ENCODE measurements around the gene NOTUM. TPM values are rescaled to one million over a fixed set of nuclear protein-coding genes. Genes with fewer than 3 reads are reported as not detected.

Gene NOTUM
- total RNA-seq, 1 donor from 2014 or later: 0.07 TPM

DNA sequence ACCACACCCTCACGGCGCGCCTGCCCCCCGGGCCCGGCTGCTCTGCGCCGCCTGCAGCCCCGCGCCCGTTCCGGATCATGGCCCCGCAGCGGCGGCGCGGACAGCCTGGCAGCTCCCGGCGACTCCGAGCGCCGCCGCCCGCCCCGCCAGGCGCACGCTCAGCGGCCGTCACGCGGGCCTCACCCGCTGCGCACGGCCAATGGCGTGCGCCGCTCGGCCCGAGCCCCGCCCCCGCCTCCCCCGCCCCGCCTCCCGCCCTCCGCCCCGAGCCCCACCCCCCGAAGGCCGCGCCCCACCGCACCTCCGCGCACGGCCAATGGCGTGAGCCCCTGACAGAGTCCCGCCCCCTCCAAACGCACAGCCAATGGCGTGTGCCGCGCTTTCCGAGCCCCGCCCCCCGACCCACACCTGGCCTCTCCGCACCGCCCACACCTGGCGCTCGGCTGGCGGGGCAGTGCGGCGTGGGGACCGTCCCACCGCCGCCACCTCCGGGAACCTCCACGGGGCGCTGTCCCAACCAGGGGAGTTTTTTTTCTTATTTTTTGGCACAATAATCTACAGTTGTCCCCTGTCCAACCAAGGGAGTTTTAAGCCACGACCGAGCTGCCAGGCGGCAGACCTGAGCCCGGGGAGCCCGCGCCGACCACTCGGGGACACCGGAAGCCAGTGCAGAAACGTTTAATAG, 49.6 kb downstream of the NOTUM start, which contains the start of gene PCYT2:
Gene PCYT2 (minus strand): TSS at position 123 of the 685 bp plus-strand sequence. CDS start 44 bp downstream, at position 79.
- peak; percentile 37 for DNase-seq (ENCODE audit: low read depth, low spot score)

DNA sequence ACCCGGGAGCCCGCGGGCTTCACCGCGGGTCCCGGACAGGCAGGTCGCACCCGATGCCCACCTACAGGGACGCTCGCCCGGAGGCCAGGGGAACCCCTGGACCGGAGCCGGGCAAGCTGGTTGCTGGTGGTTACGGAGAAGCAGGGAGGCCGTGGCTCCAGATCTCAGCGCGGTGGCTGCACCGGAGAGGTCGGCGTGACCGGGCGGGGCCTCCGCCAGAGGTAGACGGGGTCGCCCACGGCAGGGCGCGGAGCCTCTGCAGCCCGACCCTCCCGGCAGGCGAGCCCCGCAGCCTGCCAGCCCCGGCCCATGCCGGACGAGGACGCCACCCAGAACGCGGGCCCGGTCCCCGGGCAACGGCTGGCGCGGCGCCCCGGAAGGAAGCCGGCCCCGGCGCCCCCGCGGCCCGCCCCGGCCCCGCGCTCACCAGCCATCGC, 50.1 kb downstream of the NOTUM start:
- DNase-seq (ENCODE audit: low read depth, low spot score): no peak

DNA sequence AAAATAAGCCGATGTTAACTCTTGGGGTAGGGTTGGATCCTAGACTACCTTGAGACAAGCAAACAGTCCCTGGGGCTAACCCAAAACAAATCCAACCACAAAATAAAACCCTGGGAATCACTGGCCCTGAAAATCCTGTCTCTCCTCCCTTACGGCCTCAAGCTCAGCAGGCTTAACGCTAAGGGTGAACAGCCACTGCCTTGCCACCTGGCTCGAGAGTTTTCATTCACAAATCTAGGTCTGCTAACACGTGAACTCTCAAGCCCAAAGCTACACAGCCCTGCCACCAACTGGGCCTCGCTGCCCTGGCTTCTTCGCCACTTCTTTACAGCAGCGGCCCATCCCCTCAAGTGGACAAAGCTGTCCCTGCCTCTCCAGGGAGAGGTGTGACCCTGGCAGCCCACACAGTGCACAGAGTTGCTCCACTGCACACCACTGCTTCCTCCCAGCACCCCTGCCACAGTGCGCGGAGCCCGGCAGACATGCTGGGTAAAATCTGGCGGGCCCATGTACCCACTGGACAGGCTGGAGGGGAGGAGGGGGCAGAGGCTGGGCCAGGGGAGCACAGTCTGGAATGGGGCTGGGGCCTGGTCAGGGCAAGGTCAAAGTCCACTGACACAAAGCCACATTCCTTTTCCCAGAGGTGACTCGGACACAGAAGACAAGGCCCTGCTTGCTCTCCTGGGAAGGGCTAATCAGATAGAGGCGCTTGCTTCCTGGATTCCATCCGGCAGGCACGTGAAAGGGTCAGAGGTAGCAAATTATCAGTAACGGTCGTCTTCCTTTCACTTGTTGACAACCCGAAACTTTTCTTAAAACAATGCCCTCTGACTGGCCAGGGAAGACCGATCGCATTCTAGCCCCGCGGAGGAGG, 50.8 kb downstream of the NOTUM start:
- DNase-seq (ENCODE audit: low read depth, low spot score): no peak

- DNase-seq (ENCODE audit: low read depth, low spot score): no peak
Observed at GRCh38 chr17:81909231-81909630, 51.8 kb downstream of the NOTUM start.

DNA sequence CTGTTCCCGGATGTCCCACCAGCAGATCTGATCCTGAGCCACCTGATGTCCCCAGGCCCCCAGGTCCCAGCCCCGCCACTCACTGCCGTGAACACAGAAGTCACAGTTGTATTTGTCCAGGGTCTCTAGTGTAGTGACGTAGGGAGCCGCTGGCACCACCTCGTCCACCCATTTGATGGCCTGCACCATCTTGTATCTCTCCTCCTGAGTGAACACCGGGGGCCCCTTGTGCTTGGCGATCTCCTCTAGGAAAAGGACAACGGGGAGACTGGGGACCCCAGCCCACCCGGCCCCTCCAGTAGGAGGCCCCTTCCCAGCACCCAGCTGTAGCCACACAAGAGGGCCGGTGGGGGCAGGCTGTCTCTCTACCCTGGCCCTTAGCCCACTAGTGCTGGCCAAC, 52.2 kb downstream of the NOTUM start:
- no peak for DNase-seq (ENCODE audit: low read depth, low spot score)

DNA sequence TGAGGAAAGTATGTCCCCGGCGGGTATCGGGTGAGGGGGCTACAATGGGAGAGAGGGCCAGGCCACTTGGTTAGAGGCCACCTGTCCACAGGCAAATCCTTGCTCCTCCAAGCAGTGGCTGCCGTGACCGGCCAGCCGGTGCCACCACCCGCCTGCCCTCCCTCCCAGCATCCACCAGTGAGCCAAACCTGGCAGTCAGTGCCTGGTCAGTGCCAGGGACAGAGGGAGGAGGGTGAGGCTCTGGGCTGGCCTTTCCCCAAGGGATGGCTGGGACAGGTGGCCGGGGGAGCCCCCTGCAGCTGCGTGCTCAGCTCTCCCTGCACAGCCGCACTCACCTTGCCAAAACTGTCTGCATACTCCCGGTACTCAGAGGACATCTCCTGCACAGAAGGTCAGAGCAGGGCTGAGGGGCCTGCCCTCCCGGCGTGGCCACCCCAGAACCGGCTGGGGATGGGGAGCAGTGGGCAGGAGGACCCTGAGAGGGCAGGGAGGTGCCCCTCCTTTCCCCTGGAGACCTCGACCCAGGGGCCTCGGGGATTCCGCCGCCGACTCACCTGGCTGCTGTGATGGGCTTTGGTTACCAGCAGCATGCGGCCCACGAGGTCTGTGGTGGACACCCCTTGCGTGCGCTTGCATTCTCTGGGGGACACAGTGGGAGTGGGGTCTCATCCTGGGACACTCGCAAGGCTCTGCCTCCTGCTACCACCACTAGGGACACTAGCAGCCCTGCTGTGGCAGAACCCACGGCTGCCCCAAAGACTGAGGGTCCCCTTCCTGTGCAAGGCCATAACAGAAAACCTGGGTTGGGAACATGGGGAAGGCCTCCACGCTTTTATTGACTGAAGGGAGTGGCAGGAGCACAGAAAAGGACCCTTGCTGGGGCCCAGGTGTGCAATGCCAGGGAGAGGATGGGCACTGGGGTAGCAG, 53.5 kb downstream of the NOTUM start:
- DNase-seq (ENCODE audit: low read depth, low spot score): no peak

GRCh38 chr17:81906476-81907218, 54.3 kb downstream of the NOTUM start:
- no peak for DNase-seq (ENCODE audit: low read depth, low spot score)

GRCh38 chr17:81905993-81906392, 55.0 kb downstream of the NOTUM start:
- DNase-seq (ENCODE audit: low read depth, low spot score): no peak

DNA sequence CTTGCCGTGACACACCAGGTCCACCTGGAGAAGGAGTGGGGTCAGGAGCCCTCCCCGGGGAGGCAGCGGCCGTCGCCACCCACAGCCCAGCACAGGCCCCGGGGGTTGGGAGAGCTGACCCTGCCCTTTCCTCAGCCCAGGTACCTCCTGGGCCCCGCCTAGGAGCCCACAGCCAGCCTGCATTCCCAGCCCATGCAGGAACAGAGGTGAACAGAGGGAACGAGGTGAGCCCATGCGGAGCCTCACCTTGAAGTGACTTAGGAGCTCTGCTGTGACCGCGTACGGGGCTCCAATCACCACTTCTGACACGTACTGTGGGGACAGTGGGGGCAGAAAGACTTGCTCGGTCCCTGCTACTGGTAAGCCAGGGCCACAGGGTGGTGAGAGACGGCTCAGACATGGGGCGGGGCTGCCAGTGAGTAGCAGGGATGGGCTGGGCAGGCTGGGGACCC, 55.5 kb downstream of the NOTUM start:
- DNase-seq (ENCODE audit: low read depth, low spot score): no peak

- DNase-seq (ENCODE audit: low read depth, low spot score): no peak
Observed at GRCh38 chr17:81904600-81905423, 56.2 kb downstream of the NOTUM start.

DNA sequence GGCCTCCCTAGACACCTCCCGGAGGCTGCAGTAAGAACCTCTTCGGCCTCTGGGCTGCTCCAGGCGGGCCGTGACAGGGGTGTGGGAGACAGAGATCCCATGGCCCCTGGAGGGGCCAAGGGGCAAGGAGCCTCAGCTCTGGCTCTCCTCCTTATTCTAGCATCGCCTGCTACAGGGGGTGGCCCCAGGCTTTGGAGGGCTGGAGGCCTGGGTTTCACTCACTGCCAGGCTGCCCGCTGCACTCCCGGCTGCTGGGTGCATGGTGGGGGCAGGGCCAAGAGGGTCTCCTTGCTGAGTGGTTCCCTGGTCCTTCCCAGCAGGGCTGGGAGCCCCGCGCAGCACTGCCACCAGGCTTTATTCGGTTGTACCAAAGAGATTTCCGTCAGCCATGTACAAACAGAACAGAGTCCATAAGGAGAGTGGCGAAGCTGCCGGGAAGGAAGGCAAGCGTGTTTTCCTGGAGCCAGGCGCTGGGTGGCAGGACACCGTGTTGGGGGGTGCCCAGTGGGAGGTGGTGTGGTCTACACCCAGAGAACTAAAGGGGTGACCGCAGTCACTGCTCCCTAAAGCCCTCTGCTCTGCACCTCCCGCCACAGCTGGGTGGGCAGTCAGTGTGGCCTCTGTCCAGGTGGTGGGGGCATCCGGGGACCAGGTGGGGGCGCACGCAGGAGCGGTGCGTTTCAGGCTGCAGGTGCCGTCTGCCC, 56.9 kb downstream of the NOTUM start:
- no peak for DNase-seq (ENCODE audit: low read depth, low spot score)

DNA sequence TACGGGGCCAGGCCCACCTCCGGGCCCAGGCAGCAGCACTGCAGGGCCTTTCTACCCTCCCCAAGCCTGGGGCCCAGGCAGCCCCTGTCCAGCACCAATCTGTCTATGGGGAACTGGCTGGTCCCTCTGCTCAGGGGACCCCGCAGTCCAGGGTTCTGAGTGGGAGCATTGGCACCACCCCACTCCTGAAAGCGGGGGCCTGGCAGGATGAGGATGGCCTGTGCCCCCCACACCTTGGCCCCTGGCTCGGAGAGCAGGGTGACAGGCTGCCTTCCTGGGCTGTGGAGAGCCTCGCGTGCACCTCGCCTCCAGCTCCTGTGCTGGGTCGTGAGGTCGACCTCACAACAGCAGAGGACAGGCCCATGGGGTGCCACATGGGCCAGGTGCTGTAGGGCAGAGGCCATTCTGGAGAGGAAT, 57.6 kb downstream of the NOTUM start:
- DNase-seq (ENCODE audit: low read depth, low spot score): no peak

DNA sequence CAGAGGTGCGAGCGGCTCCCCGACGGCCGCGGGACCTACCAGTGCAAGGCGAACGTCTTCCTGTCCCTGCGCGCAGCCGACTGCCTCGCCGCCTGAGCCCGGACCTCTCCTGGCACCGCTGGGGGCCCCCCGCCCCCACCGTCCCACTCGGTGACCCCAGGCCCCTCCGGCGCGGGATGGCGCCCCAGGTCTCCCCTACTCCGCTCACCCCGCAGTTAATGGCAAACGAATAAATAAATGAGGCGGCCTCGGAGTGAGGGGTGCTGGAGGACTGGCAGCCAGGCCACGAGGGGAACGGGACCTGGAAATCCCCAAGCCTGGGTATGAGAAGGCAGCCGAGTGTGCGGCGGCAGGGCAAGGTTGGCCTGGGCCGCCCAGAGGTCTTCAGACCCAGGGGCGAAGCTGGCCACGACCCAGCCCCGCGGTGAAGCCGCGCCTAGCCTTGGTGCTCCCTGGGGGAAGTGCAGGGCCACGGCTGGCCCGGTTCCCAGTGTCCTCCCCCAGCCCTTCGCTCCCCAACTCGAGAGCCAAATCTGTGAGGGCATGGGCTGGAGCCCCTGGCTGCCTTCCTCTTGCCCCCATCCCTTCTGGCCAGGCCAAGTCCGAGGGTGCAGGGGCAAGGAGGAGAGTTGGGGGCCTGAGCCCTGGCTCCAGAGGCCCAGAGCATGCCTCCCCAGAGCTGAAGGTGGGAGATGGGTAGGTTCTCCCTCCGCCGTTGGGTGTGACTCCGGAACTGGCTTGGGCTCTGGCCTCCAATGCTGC, 58.2 kb downstream of the NOTUM start:
- no peak for DNase-seq (ENCODE audit: low read depth, low spot score)

Other genes with a start within 250 kb of the NOTUM start
- gene SLC25A10, start 248.9 kb downstream of the NOTUM start, total RNA-seq: 24.4 and 26.7 TPM in 2 replicates
- not detected in 2 replicates for gene GCGR, start 157.0 kb downstream of the NOTUM start, total RNA-seq
- gene MCRIP1, start 127.9 kb downstream of the NOTUM start, total RNA-seq: 95.8 and 149 TPM in 2 replicates
- gene PPP1R27, start 126.1 kb downstream of the NOTUM start, total RNA-seq: not detected in 2 replicates
- 1,184 and 1,197 TPM in 2 replicates for gene P4HB, start 100.7 kb downstream of the NOTUM start, total RNA-seq
- gene ARHGDIA, start 89.8 kb downstream of the NOTUM start, total RNA-seq: 135 and 168 TPM in 2 replicates
- 228 and 268 TPM in 2 replicates for gene ALYREF, start 69.6 kb downstream of the NOTUM start, total RNA-seq
- 114 and 167 TPM in 2 replicates for gene ANAPC11, start 69.5 kb downstream of the NOTUM start, total RNA-seq
- gene NPB, start 58.9 kb downstream of the NOTUM start, total RNA-seq: 0.11 and 0.20 TPM in 2 replicates
- gene PCYT2, start 49.8 kb downstream of the NOTUM start, total RNA-seq: 46.2 and 53.6 TPM in 2 replicates
- 19.1 and 28.3 TPM in 2 replicates for gene SIRT7, start 43.0 kb downstream of the NOTUM start, total RNA-seq
- gene MAFG, start 33.5 kb downstream of the NOTUM start, total RNA-seq: 18.3 and 24.2 TPM in 2 replicates
- gene PYCR1, start 23.9 kb downstream of the NOTUM start, total RNA-seq: 98.3 and 122 TPM in 2 replicates
- not detected in 2 replicates for gene MYADML2, start 14.0 kb downstream of the NOTUM start, total RNA-seq
- 20.4 and 25.5 TPM in 2 replicates for gene ASPSCR1, start 16.4 kb upstream of the NOTUM start, total RNA-seq
- gene CENPX, start 61.7 kb upstream of the NOTUM start, total RNA-seq: 39.0 and 40.9 TPM in 2 replicates
- gene LRRC45, start 62.1 kb upstream of the NOTUM start, total RNA-seq: 20.2 and 30.5 TPM in 2 replicates
- gene RAC3, start 70.5 kb upstream of the NOTUM start, total RNA-seq: 16.9 and 45.4 TPM in 2 replicates
- gene DCXR, start 76.5 kb upstream of the NOTUM start, total RNA-seq: 51.8 and 56.6 TPM in 2 replicates
- 25.7 and 29.9 TPM in 2 replicates for gene RFNG, start 90.6 kb upstream of the NOTUM start, total RNA-seq
- gene GPS1, start 90.7 kb upstream of the NOTUM start, total RNA-seq: 110 and 118 TPM in 2 replicates
- gene DUS1L, start 104.6 kb upstream of the NOTUM start, total RNA-seq: 66.1 and 84.1 TPM in 2 replicates
- gene FASN, start 137.0 kb upstream of the NOTUM start, total RNA-seq: 98.9 and 106 TPM in 2 replicates

Data from pulmonary artery endothelial cell (primary cell).